BE2C (cell line): Measurements from ENCODE around the gene ZNF609.
A peak's percentile ranks its signal among the peaks of the same experiment; 100 is the strongest.

Source experiments
- DNase-seq: peaks from one replicate; pipeline ENCODE4 v3.0.0-alpha.2; 2020
- H3K27me3 ChIP-seq: fragments of 250-450 bp; sonication (Bioruptor Pico); 2 replicates; pipeline ENCODE4 v1.5.1; 2020; ENCODE audit warnings: mild to moderate bottlenecking
- H3K36me3 ChIP-seq: fragments of 250-450 bp; sonication (Bioruptor Pico); 2 replicates; pipeline ENCODE4 v1.5.1; 2020; ENCODE audit warnings: mild to moderate bottlenecking
- H3K4me1 ChIP-seq: fragments of 250-450 bp; sonication (Bioruptor Pico); 2 replicates; pipeline ENCODE4 v1.5.1; 2020
- H3K4me3 ChIP-seq: 2 replicates; pipeline ENCODE4 v1.5.1; 2011; ENCODE audit warnings: low read depth, low read length
- H3K9me3 ChIP-seq: fragments of 250-450 bp; sonication (Bioruptor Pico); 2 replicates; pipeline ENCODE4 v1.5.1; 2020
- TF ChIP-seq, protein P1 (sequence below): IDR thresholded peaks from 2 replicates; pipeline ENCODE4 v1.5.1; 2012; ENCODE audit warnings: mild to moderate bottlenecking, low read depth, low read length

Gene ZNF609

DNA sequence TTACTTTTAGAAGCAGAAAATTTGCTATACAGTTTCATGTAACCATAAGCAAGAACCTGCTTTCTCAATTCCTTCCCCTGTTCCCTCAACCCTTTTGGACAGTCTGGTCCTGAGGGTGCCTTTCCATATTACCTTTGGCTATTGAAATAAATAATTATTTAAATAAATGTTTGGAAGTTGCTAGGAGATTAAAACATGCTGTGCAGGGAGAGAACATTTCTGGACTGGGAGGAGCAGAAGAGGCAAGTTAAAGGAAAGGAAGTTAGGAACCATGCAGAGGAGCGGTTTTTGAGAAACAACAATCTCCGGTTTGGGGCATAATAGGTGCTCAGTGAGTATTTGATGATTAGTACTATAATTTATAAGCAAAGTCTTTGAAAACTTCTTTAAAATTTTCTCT is 41.8 kb downstream of the ZNF609 start:
- H3K9me3 ChIP-seq: no peaks in the 10 kb centered on the region
- peaks cover 25% of the 10 kb centered on the region for H3K36me3 ChIP-seq
- peaks cover 21% of the 10 kb centered on the region for H3K4me1 ChIP-seq
- no peak for DNase-seq
- H3K27me3 ChIP-seq: no peaks in the 10 kb centered on the region
- H3K4me3 ChIP-seq: no peak overlapping the region
- TF ChIP-seq, protein P1, sequence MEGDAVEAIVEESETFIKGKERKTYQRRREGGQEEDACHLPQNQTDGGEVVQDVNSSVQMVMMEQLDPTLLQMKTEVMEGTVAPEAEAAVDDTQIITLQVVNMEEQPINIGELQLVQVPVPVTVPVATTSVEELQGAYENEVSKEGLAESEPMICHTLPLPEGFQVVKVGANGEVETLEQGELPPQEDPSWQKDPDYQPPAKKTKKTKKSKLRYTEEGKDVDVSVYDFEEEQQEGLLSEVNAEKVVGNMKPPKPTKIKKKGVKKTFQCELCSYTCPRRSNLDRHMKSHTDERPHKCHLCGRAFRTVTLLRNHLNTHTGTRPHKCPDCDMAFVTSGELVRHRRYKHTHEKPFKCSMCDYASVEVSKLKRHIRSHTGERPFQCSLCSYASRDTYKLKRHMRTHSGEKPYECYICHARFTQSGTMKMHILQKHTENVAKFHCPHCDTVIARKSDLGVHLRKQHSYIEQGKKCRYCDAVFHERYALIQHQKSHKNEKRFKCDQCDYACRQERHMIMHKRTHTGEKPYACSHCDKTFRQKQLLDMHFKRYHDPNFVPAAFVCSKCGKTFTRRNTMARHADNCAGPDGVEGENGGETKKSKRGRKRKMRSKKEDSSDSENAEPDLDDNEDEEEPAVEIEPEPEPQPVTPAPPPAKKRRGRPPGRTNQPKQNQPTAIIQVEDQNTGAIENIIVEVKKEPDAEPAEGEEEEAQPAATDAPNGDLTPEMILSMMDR: no peak

DNA sequence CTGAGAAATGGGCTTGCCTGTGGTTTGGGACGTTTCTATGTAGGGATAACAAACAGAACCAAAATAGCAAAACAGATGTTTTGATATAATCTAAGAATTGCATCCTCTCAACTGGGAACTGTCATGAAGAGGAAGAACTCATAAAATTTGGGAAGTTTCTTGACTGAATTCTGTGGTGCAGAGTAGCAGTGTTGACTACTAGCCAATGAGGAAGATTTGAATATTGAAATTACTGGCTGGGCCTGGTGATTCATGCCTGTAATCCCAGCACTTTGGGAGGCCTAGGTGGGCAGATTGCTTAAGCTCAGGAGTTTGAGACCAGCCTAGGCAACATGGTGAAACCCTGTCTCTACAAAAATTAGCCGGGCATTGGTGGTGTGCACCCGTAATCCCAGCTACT is 42.2 kb downstream of the ZNF609 start:
- Histone ChIP-seq H3K9me3 (no peaks in the 10 kb centered on the region), H3K36me3 (peaks cover 25% of the 10 kb centered on the region), H3K4me3 (no peak overlapping the region), H3K27me3 (no peaks in the 10 kb centered on the region), H3K4me1 (peaks cover 21% of the 10 kb centered on the region)
- no peak for DNase-seq
- TF ChIP-seq, protein P1: no peak

DNA sequence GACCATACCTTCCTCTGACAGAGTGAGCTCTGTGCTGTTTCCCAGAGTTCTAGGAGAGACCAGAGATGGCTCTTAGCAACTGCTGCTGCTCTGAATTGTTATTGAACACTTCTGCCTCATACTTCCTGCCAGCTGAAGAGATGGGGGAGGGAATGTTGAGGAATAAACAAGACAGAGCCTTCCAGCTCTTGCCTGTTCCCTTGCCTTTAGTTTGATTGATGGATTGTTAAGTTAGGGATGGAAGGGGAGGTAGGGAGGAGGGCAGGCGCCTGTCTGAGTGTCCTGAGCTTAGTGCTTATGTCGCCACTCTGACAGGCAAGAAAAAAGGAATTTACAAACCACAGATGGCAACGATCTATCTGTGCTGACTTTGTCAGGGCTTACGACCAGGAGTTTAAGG is 42.8 kb downstream of the ZNF609 start:
- no peak overlapping the region for H3K4me3 ChIP-seq
- H3K4me1 ChIP-seq: peaks cover 25% of the 10 kb centered on the region
- DNase-seq: no peak
- TF ChIP-seq, protein P1: no peak
- peaks cover 25% of the 10 kb centered on the region for H3K36me3 ChIP-seq
- no peaks in the 10 kb centered on the region for H3K9me3 ChIP-seq
- H3K27me3 ChIP-seq: no peaks in the 10 kb centered on the region

DNA sequence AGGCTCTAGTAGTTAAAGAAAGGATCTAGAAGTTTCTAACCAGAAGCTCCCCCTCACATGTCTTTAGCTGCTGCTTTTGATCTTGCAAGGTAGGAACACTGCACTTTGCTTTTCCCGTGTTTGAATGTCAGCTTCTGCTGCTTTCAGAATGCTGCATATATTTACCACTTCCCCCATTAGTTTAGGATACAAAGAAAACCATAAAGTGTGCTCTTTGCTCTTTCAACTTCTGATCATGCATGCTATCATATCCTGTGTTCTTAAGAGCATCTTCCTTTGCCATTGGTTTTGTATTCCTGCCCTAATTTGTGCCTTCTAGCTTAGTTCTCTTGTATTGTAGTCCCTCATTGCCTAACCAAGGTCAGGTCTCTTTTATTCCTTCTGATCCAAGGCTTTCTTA is 43.3 kb downstream of the ZNF609 start:
- DNase-seq: no peak
- Histone ChIP-seq H3K4me1 (peaks cover 27% of the 10 kb centered on the region), H3K9me3 (no peaks in the 10 kb centered on the region), H3K4me3 (no peak overlapping the region), H3K36me3 (peaks cover 25% of the 10 kb centered on the region), H3K27me3 (no peaks in the 10 kb centered on the region)
- TF ChIP-seq, protein P1: no peak

DNA sequence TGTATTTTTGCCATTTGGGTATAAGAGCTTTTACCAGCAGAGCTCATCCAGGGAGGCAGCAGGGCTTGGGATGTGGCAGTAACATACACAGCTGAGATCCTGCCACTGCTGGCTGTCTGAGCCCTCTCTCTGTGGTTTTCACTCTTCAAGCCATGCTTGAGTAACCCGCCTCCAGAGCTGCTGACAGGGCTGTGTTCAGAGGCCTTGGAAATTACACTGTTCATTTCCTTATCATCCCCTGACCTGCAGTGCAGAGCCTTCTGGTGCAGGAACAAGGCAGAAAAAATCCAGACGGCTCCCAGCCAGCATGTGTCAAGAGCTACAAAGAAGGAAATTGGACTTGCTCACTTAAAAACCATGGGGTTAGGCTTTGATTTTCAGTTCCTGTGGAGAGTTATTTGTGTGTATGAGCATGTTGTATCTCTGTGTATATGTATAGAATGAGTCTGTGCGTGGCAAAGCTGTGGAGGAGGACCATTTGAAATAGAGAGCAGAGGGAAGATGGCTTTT is 47.0 kb downstream of the ZNF609 start:
- H3K36me3 ChIP-seq: peaks cover 14% of the 10 kb centered on the region; the same call in 1 of the 2 replicates
- DNase-seq: peak; percentile 87
- H3K27me3 ChIP-seq: no peaks in the 10 kb centered on the region
- peaks cover 13% of the 10 kb centered on the region for H3K4me1 ChIP-seq
- H3K9me3 ChIP-seq: no peaks in the 10 kb centered on the region
- TF ChIP-seq, protein P1: no peak
- no peak overlapping the region for H3K4me3 ChIP-seq

DNA sequence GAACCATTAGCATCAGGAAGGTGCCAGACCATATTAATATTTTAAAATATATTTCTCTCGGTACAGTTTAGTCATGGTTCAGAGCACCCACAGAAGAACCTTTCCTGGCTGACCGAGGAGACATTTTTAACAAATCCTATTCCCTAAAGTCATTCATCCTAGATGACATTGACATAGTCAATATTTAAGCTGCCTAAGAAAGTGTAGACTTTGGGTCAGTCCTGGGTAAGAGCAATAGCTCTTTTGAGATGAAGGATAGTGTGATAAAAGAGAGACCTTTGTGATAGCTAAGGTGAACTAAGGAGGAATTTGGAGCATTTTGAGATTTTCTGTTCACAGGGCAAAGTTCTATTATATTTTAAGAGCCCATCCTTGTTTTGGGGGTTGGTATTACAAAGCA is 47.5 kb downstream of the ZNF609 start:
- no peak for DNase-seq
- TF ChIP-seq, protein P1: no peak
- peaks cover 13% of the 10 kb centered on the region for H3K4me1 ChIP-seq
- peaks cover 14% of the 10 kb centered on the region; the same call in 1 of the 2 replicates for H3K36me3 ChIP-seq
- H3K9me3 ChIP-seq: no peaks in the 10 kb centered on the region
- H3K27me3 ChIP-seq: no peaks in the 10 kb centered on the region
- H3K4me3 ChIP-seq: no peak overlapping the region
